GM21381 (cell line): Measurements from ENCODE around the gene KIAA0232.

Source experiments
- ATAC-seq: cut with Tn5 transposase; IDR thresholded peaks from one replicate; pipeline ENCODE4 v1.9.1; 2021; ENCODE audit warnings: mild to moderate bottlenecking, moderate library complexity; ENCODE audit not compliant: unreplicated experiment

KIAA0232 gene, protein sequence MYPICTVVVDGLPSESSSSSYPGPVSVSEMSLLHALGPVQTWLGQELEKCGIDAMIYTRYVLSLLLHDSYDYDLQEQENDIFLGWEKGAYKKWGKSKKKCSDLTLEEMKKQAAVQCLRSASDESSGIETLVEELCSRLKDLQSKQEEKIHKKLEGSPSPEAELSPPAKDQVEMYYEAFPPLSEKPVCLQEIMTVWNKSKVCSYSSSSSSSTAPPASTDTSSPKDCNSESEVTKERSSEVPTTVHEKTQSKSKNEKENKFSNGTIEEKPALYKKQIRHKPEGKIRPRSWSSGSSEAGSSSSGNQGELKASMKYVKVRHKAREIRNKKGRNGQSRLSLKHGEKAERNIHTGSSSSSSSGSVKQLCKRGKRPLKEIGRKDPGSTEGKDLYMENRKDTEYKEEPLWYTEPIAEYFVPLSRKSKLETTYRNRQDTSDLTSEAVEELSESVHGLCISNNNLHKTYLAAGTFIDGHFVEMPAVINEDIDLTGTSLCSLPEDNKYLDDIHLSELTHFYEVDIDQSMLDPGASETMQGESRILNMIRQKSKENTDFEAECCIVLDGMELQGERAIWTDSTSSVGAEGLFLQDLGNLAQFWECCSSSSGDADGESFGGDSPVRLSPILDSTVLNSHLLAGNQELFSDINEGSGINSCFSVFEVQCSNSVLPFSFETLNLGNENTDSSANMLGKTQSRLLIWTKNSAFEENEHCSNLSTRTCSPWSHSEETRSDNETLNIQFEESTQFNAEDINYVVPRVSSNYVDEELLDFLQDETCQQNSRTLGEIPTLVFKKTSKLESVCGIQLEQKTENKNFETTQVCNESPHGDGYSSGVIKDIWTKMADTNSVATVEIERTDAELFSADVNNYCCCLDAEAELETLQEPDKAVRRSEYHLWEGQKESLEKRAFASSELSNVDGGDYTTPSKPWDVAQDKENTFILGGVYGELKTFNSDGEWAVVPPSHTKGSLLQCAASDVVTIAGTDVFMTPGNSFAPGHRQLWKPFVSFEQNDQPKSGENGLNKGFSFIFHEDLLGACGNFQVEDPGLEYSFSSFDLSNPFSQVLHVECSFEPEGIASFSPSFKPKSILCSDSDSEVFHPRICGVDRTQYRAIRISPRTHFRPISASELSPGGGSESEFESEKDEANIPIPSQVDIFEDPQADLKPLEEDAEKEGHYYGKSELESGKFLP (N-terminal part only)

DNA sequence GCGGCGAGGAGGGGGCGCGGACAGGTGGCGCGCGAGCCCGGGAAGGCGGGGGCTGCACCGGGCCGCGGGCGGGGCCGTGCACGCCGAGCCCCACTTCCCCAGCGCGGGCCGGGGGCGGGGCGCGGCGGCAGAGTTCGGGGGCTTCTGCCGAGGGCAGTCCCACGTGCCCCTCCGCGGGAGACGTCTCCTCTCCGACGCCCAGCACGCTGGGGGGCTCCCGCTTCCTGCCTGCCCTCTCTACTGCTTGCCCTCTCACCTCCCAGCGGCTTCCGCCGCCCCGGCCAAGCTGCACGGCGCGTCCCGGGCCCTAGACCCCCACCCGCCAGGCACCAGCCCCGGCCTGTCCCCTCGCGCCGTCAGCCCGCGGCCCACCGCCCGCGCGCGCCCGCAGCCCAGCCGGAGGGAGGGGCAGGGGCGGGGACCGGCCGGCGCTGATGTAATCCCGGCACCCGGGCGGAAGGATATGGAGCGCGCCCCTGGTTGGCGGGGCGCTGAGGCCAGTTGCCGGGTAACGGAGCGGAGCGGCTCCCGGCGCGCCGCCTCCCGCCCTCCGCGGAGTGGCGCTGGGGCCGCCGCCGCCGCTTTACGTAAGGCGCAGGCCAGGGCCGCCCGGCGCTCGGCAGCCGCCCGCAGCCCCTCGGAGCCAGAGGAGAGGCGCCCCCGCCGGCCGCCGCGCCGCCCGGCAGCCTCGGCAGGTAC is at the start of gene KIAA0232:
TSS of gene KIAA0232 (plus strand) at position 581 of the 699 bp plus-strand sequence. CDS start 41,727 bp downstream, outside the sequence.
- ATAC-seq, result peak; percentile 72

DNA sequence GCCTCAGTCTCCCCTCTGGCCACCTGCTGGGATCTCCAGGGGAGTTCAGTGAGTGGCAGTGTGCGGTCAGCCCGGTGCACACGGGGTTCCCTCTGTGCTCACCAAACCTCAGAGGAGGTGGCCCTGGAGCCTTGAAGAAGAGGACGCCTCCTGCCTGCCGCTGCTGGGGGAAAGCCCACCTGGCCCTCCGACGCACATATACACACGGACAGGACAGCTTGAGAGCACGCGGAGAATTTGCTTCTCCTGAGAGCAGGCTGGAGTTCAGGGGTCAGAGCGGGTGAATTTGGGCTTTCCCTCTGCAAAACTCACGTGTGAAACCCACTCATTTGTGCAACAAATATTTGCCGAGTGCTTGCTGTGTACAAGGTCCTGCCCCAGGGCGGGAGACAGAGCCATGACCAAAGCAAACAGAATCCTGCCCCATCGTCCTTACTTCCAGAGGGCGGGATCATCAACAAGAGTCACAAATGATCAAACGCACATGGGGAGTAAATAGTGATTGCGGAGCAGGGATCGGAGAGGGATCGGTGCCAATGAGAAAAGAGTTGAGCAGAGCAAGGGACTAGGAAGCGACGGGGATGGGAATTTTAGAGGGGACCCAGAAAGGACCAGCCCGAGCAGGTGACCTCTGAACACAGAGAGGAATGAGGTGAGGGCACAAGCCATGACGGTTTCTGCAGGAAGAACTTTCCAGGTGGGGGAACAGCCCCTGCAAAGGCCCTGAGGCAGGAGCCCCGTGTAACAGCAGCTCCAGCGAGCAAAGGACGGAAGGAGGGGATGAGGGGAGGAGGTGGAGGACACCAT is 49.0 kb upstream of the KIAA0232 start:
- ATAC-seq, result no peak

DNA sequence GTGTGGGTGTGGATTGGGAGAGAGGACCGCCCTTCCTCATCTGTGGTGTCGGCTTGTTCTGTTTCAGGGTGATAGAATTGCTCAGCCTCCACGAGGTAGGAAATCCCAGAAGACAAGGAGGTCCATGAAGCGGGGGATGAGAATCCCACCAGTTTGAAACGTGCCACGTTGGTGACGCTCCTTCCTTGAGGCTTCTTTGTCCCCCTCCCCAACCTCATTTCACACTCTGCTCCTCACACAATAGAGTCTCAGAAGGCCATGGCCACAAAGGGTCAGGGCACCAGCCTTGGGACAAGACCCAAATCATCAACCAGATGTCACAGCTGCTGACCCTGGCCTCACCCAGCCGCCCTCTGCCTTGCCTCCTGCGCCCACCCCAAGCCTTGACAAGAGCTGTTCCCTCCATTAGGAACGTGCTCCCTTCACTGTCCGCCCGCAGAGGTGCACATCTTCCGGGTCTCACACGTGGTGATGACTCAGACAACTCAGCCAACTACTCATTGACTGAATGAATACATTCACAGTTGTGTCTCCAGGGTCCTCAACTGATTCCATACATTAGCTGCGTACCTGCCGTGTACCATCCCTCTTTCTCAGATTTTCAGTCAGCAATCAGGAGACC is 48.3 kb upstream of the KIAA0232 start:
- no peak for ATAC-seq

DNA sequence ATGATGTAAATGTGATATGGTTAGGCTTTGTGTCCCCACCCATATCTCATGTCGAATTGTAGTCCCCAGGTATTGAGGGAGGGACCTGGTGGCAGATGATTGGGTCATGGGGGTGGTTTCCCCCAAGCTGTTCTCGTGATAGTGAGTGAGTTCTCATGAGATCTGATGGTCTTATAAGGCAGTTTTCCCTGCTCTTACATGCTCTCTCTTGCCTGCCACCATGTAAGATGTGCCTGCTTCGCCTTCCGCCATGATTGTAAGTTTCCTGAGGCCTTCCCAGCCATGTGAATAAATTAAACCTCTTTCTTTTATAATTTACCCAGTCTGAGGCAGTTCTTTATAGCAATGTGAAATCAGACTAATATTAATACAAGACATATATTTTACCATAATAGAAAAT is 42.6 kb upstream of the KIAA0232 start:
- no peak for ATAC-seq

DNA sequence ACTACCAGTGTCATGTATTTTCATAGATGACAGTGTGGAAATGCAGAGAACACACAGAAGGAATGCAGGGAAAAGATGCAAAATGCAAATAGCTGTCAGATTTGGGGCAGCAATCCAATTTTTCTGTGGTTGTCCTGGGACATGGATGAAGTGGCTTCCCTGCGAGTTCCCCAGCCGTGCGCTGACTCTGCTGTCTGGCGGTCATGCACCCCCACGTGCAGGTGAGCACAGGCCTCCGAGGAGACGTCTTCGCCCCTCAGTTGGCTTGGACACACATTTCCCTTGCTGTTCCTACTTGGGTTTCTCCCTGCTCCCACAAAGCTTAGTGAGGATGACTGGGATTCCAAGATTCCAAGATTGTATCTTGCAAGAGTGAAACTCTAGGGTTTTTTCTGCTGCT is 42.2 kb upstream of the KIAA0232 start:
- ATAC-seq, result no peak

DNA sequence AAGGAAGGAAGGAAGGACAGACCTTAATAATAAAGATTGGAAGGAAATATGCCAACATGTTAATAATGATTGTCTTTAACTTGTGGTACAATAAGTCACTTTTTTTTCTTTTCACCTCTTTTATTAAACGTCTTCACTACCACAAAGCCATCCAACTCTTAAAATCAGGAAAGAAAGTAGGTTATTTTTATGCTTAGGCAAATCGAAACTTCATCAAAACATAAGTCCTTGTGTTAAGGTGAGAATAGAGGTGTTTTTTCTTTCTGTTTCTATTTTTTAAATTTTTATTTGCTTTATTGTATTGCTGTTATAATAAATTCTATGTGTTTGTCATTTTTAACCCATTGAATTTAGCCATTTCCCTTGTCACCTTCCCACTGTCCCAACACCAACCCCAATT is 40.0 kb upstream of the KIAA0232 start:
- ATAC-seq, result no peak

DNA sequence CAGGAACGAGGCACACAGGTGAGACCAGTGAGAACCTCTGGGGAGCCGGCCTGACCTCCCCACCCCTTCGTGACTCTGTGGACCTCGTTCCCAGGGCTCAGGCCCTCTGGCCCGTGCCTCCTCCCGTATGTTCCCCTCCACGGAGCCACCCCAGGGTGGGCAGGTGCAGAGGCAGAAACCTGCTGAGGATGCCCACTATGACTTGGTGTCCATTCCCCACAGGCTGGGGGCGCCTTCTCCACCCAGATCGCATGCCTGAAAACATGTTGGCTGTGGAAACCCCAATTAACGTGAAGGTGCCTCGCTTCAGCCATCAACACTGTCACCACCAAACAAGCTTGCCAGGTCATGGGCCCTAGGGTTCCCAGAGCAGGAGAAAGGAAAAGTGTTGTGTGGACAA is 39.5 kb upstream of the KIAA0232 start:
- ATAC-seq, result no peak

DNA sequence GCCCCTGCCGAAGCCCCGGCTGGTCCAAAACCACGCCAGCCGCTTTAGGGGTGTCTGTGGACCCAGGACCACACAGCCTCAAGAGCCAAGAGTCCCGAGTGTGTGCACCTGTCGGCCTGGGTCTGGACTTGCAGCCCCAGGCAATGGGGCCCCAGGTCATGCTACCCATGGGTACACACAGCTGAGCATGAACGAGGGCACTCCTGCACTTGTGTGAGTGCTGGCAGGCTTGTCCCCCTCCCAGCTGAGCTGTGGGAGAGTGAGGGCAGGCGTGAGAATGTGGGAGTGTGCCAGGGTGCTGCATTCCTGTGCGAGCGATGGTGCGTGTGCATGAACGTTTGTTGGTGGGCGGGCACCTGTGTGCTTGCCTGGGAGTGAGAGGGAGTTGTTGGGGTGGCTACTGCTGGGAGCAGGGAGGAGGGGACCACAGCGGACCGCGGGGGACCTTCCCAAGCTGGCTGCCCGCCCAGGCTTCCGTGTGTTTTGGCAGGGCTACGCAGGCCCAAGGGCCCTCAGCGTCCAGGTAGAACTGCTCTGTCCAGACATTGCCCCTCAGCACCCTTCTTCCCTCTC is 35.7 kb upstream of the KIAA0232 start:
- ATAC-seq, result no peak

DNA sequence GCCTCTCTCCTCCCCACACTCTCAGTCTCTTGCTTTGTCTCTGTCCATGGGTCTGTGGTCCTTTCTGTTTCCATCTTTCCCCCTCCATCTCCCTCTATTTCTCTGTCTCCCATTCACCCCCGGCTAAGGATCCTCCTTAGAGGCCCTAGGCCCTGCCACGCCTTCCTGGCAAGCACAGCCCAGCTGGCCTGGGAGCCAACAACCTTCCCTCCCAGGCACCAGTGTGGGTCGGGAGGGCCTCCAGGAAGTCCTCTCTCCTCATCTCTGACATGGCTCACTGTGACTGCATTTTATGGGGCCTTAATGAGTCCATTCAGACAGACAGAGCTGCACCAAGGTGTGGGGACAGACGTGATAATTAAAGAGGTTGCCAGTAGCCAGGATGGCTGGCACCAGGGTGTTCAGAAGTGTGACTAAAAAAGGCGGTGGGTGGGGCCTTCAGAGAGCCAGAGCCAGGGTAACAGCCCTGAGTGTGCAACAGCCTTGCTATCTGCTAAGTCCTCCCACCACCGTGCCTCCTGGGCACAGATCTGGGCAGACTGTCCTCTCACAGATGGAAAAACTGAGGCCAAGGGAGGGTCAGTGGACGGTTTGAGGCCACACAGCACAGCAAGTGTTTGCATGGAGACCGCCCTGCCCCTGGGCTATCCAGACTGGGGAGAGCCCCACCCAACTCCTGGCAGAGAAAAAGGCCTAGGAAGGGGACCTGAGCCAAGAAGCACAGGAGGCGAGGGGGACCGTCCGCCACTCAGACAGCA is 35.1 kb upstream of the KIAA0232 start:
- no peak for ATAC-seq

DNA sequence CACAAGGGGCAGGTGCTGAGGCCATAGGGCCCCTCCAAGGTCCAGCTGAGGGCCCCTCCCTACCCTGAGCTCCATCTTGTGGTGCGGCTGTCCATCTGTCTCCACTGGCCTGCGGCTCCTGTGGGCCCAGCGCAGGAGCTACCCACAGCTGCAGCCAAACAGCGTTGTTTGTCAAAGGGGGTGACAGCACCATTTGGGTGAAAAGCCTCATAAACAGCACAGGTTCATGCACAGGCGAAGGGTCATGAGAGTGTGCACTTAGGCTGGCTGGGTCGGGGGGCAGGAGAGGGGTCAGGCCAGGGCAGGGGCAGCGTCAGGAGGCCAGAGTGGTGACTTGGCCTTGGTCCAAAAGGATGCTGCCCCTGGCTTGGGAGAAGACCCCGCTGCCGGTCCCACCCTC is 34.2 kb upstream of the KIAA0232 start:
- no peak for ATAC-seq

DNA sequence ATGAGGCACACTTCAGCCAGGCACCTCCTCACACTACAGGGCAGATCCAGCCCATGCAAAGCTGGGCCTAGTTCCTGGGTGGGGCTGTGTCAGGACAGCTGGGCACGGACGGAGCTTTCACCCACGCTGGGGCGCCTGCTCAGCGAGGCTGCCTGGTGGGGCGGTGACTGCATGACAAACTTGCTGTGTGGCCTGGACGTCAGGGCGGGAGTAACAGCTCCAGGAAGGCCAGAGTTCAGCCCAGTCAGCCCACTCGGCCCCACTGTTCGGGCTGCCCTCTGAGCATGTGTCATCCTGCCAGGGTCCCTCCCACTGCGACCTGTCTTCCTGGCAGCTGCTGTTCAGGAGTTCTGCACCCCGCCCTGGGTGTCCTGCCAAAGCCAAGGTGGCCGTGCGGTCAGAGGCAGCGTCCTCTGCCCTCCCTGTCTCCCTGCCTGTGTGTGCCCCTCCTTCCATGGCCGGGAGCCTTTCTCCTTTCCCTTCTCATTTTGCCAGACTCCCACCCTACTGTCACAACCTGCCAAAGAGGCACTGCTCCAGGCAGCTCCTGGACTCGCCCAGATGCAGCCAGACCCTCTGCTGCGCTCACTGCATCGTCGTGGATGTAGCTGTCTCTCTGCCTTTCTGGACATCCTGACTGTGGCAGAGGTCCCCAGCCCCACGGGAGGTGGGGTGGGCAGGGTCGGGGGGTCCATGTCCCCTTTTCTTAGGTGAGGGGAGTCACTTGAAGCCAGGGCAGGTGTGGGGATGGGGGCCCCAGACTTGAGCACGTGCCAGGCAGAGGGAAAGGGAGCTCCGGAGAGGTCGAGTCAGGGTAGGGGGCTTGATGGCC is 33.0 kb upstream of the KIAA0232 start:
- ATAC-seq, result no peak

DNA sequence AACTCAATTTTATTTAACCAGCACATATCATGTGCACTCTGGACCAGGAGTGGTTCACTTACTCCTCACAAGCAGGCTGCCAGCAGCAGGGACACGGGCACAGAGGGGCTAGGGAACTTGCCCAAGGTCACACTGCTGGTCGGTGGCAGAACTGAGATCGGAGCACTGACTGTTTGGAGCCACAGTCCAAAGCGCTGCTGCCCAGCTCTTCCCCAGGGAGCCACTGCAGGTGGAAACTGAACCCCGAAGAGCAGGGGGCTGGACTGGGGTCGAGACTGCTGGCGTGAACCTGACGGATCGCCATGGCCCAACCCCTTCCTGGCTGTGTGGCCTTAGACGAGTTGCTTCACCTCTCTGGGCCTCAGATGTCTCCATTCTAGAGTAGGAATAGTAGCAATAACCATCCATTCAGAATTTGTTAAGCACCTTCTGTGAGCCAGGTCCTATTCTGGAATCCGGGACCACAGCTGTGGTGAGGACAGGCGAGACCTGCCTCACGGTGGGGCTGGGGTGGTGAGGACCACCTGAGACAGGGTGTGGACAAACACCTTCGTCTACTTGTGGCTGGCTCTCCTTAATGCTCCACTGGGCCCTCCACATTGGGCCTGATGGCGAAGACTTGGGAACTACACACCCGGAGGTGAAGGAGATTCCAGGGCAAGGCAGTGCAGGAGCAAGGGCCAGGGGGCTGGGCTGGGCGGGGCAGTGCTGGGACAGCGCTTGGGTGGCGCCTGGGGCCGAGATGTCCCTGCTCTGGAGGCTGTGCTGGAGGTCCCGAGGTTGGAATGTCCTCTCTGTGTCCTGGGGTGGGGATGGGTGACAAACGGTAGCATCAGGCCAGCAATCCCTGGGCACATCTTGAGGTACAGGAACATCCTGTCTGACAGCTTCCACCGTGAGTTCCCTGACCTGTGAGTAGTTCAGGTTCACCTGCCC is 32.0 kb upstream of the KIAA0232 start:
- no peak for ATAC-seq

DNA sequence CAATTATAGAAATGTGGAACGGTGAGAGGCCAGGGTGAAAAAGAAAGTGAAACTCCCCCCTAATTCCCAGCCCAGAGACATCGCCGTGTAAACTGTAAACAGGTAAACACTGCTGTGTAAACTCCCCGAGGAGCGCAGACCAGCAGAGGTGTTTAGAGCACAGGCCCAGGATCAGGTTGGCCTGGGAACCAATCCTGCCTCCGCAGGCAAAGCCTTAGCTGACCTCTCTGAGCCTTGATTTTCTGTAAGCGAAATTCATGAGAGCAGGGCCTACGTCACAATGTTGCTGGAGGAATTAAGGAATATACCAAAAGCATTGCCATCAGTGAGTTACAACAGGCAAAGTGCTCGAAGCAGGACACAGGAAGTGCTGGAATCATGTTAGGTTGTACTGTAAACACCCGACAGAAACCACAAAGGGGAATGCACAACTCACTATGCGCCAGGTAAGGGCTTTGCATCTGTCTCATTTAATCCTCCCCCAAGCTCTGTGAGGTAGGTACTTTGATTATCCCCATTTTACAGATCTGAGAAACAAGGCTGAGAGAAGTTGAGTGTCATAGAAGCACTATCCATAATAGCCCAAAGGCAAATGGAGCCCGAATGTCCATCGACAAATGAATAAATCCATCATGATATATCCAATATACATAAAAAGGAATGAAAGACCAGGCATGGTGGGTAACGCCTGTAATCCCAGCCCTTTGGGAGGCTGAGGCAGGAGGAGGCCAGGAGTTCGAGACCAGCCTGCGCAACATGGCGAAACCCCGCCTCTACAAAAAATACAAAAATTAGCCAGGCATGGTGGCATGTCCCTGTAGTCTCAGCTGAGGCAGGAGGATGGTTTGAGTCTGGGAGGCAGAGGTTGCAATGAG is 30.7 kb upstream of the KIAA0232 start:
- no peak for ATAC-seq

DNA sequence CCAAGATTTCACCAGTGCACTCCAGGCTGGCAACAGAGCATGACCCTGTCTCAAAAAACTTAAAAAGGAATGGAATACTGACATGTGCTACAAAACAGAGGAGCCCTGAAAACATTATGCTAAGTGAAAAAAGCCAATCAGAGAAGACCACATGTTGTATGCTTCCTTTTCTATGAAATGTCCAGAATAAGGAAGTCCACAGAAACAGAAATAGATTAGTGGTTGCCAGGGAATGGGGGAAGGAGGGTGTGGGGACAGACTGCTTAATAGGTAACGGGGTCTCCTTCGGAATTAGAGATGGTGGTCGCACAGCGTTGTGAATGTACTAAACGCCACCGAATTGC is 30.1 kb upstream of the KIAA0232 start:
- ATAC-seq, result no peak

DNA sequence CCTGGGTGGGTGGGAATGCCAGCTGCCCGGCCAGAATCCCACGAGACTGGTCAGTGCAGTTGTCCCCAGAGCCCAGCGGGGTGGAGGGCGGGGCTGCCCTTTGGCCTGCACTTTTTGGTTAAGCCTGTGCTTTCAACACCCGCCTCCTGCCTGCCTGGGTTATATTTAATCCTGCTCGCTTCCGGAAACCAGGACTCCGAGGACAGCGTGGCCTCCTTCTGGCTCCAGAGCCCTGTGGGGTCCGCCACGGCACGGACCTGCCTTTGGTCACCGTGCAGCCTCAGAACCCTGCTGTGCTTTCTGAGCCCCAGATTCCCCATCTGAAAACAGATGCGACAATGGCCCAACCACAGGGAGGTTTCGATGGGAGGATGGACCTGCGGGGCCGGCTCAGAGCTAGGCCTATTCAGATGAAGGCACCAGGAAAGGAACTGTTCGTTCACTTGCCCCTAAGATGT is 29.4 kb upstream of the KIAA0232 start:
- no peak for ATAC-seq

DNA sequence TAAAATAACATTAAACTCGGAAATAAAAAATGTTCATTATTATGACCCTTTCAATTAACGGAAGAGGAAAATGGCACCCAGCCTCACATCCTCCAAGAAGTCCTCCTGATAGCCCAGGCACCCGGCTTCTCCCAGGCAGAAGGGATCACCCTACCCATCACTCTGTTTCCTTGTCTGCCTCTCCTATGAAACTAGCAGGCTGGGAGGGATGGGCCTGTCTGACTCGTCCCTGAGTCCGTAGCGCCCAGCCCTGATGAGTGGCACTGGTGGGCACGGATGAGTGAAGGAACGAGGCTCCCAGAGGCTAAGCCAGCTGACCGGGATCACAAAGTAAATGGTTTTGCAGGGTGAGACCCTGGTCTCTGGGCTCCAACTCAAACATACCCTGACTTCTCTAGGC is 28.6 kb upstream of the KIAA0232 start:
- no peak for ATAC-seq
